Measurements from ENCODE around the gene LRMDA.

The LRMDA gene

DNA sequence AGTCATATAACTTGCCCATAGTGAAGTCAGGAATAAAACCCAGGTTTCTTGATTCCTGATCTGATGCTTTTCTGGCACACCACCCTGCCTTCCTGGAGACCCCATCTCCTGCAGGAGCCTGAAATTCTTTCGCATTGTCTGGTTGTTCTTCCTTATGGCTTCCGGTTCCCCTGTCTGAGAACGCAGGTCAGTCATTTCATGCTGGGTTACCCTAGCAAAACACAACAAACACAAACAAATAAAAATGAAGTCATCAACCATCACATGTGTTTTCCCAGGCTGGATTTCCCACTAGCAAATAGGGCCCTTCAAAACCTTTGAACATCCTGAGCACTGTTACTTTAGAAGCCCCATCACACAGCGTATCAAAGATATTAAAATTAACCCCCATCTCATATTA lies 569.6 kb downstream of the LRMDA start:
- Histone ChIP-seq H3K27ac (ENCODE audit: extremely low read depth, low read depth, low read length) (no peak overlapping the region), H3K4me1 (ENCODE audit: control insufficient read depth, insufficient read depth, low read length) (no peaks in the 10 kb centered on the region), H3K9me3 (ENCODE audit: control insufficient read depth, insufficient read depth, low read depth, low read length) (no peaks in the 10 kb centered on the region), H3K36me3 (ENCODE audit: control insufficient read depth in 2 of 2, insufficient read depth in 1 of 2, low read length in 2 of 2) (no peaks in the 10 kb centered on the region), H3K4me3 (ENCODE audit: low read depth, low read length) (no peak overlapping the region)
- ChIA-PET CTCF (no interaction called here), POLR2A (no interaction called here)
- no peak for TF ChIP-seq ZNF324 (tag by site-specific recombination; IDR thresholded peaks at IDR 0.05)
- TF ChIP-seq ZNF335 (tag by site-specific recombination; conservative IDR thresholded peaks at IDR 0.05), result peak; percentile 20; the same call in 1 of the 2 replicates

- H3K4me3 ChIP-seq (ENCODE audit: low read depth, low read length), result no peak overlapping the region
- POLR2A ChIA-PET, result no interaction called here
- TF ChIP-seq SCRT2 (tag by site-specific recombination; IDR thresholded peaks at IDR 0.05) (no peak), ZBTB7A (tag by site-specific recombination; IDR thresholded peaks at IDR 0.05; ENCODE audit: low read depth) (no peak), ZNF157 (tag by site-specific recombination; IDR thresholded peaks at IDR 0.05) (no peak), ZNF423 (tag by site-specific recombination; IDR thresholded peaks at IDR 0.05) (no peak), ZNF214 (tag by site-specific recombination; IDR thresholded peaks at IDR 0.05; ENCODE audit: borderline replicate concordance) (no peak)
- TF ChIP-seq, protein P1, sequence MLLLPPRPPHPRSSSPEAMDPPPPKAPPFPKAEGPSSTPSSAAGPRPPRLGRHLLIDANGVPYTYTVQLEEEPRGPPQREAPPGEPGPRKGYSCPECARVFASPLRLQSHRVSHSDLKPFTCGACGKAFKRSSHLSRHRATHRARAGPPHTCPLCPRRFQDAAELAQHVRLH (tag by site-specific recombination; IDR thresholded peaks at IDR 0.05), result no peak
- TF ChIP-seq, protein P2, sequence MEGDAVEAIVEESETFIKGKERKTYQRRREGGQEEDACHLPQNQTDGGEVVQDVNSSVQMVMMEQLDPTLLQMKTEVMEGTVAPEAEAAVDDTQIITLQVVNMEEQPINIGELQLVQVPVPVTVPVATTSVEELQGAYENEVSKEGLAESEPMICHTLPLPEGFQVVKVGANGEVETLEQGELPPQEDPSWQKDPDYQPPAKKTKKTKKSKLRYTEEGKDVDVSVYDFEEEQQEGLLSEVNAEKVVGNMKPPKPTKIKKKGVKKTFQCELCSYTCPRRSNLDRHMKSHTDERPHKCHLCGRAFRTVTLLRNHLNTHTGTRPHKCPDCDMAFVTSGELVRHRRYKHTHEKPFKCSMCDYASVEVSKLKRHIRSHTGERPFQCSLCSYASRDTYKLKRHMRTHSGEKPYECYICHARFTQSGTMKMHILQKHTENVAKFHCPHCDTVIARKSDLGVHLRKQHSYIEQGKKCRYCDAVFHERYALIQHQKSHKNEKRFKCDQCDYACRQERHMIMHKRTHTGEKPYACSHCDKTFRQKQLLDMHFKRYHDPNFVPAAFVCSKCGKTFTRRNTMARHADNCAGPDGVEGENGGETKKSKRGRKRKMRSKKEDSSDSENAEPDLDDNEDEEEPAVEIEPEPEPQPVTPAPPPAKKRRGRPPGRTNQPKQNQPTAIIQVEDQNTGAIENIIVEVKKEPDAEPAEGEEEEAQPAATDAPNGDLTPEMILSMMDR (tag by site-specific recombination; IDR thresholded peaks at IDR 0.05), result no peak
- no peak overlapping the region for H3K27ac ChIP-seq (ENCODE audit: extremely low read depth, low read depth, low read length)
- H3K4me1 ChIP-seq (ENCODE audit: control insufficient read depth, insufficient read depth, low read length), result no peaks in the 10 kb centered on the region
- no peaks in the 10 kb centered on the region for H3K36me3 ChIP-seq (ENCODE audit: control insufficient read depth in 2 of 2, insufficient read depth in 1 of 2, low read length in 2 of 2)
- no peaks in the 10 kb centered on the region for H3K9me3 ChIP-seq (ENCODE audit: control insufficient read depth, insufficient read depth, low read depth, low read length)
- CTCF ChIA-PET, result no interaction called here
Observed at GRCh38 chr10:76001461-76001860, 570.0 kb downstream of the LRMDA start.

DNA sequence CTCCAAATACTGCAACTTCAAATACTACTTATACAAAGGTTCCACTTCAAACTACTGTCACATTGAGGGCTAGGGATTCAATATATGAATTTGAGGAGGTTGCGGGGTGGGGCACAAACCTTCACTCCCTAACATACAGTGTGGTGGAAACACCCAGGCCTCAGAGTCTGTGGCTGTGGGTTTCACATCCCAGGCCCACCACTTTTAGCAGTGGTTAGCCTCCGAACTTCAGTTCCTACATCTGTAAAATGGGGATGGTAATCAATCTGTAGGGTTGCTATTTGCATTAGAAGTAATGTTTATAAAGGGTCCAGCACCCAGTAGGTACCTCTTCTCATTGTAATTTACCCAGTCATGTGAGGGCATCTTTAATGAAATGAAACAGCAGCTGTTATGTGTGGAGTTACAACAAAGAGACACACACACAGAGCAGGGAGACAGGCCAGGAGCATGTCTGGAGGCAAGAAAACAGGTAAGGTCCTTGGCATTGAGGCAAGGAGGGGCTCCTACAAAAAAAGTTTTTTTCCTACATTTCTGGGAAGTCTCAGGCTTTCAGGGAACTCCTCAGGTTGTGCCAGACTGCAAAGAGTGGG lies 570.9 kb downstream of the LRMDA start:
- Histone ChIP-seq H3K27ac (ENCODE audit: extremely low read depth, low read depth, low read length) (no peak overlapping the region), H3K9me3 (ENCODE audit: control insufficient read depth, insufficient read depth, low read depth, low read length) (no peaks in the 10 kb centered on the region), H3K4me1 (ENCODE audit: control insufficient read depth, insufficient read depth, low read length) (no peaks in the 10 kb centered on the region), H3K36me3 (ENCODE audit: control insufficient read depth in 2 of 2, insufficient read depth in 1 of 2, low read length in 2 of 2) (no peaks in the 10 kb centered on the region), H3K4me3 (ENCODE audit: low read depth, low read length) (no peak overlapping the region)
- TF ChIP-seq ZBTB6 (tag by site-specific recombination; IDR thresholded peaks at IDR 0.05) (no peak), ZNF843 (tag by site-specific recombination; IDR thresholded peaks at IDR 0.05) (no peak), ZNF2 (tag by site-specific recombination; IDR thresholded peaks at IDR 0.05) (no peak), ZNF571 (tag by site-specific recombination; IDR thresholded peaks at IDR 0.05) (no peak), ZNF138 (tag by site-specific recombination; IDR thresholded peaks at IDR 0.05; ENCODE audit: borderline replicate concordance) (no peak)
- CTCF ChIA-PET, result no interaction called here
- POLR2A ChIA-PET, result no interaction called here

GRCh38 chr10:76007667-76008181 lies 576.3 kb downstream of the LRMDA start:
- no peak overlapping the region for H3K4me3 ChIP-seq (ENCODE audit: low read depth, low read length)
- H3K4me1 ChIP-seq (ENCODE audit: control insufficient read depth, insufficient read depth, low read length), result 0 out of 2 replicates have a peak, but pooled peaks cover under 1% of the 10 kb centered on the region
- ChIA-PET POLR2A (no interaction called here), CTCF (no interaction called here)
- no peaks in the 10 kb centered on the region for H3K36me3 ChIP-seq (ENCODE audit: control insufficient read depth in 2 of 2, insufficient read depth in 1 of 2, low read length in 2 of 2)
- H3K9me3 ChIP-seq (ENCODE audit: control insufficient read depth, insufficient read depth, low read depth, low read length), result no peaks in the 10 kb centered on the region
- no peak overlapping the region for H3K27ac ChIP-seq (ENCODE audit: extremely low read depth, low read depth, low read length)
- no peak for TF ChIP-seq ZNF26 (tag by site-specific recombination; IDR thresholded peaks at IDR 0.05)
- no peak for TF ChIP-seq ZNF548 (tag by site-specific recombination; IDR thresholded peaks at IDR 0.05)
- TF ChIP-seq ZNF692 (tag by site-specific recombination; IDR thresholded peaks at IDR 0.05), result no peak
- no peak for TF ChIP-seq ZNF777 (tag by site-specific recombination; IDR thresholded peaks at IDR 0.05; ENCODE audit: borderline replicate concordance)
- no peak for TF ChIP-seq SP3 (tag by site-specific recombination; IDR thresholded peaks at IDR 0.05)
- TF ChIP-seq ZNF792 (tag by site-specific recombination; IDR thresholded peaks at IDR 0.05), result no peak
